Kidney (tissue), 14 donors: ENCODE data around the gene MPDZ. TPM values are rescaled to one million over a fixed set of nuclear protein-coding genes. Genes with fewer than 3 reads are reported as not detected.

Source experiments
- DNase-seq, 5 donors: peaks; one replicate each; pipeline ENCODE4 v3.0.0-alpha.2; 2013 to 2020
- FAIRE-seq: peaks from 2 replicates; lab custom pipeline; 2012; peaks lifted over from hg19 to GRCh38; lab: Jason Lieb, UNC
- H3K27ac ChIP-seq, 2 donors: one replicate each; pipeline ENCODE4 v1.7.0; 2013; ENCODE audit warnings: low read depth in 2 of 2, low read length in 2 of 2, inconsistent platforms in 1 of 2
- H3K27me3 ChIP-seq: one replicate; pipeline ENCODE4 v1.7.1; 2013; ENCODE audit warnings: low read length, inconsistent platforms; ENCODE audit not compliant: control insufficient read depth, insufficient read depth
- H3K36me3 ChIP-seq, 3 donors: one replicate each; pipeline versions ENCODE4 v1.7.0 to v1.7.1; 2013; ENCODE audit warnings: low read length in 3 of 3, control low read depth in 1 of 3, inconsistent platforms in 1 of 3; ENCODE audit not compliant: insufficient read depth in 3 of 3, control insufficient read depth in 2 of 3
- H3K4me1 ChIP-seq, 3 donors: one replicate each; pipeline versions ENCODE4 v1.7.0 to v1.7.1; 2013; ENCODE audit warnings: low read length in 3 of 3, inconsistent platforms in 1 of 3, low read depth in 1 of 3; ENCODE audit not compliant: control insufficient read depth in 2 of 3, insufficient read depth in 2 of 3
- H3K4me3 ChIP-seq, 3 donors: one replicate each; pipeline versions ENCODE4 v1.7.0 to v1.8.1; 2013; ENCODE audit warnings: low read length in 3 of 3, control low read depth in 1 of 3, inconsistent platforms in 1 of 3
- H3K9ac ChIP-seq, 3 donors: one replicate each; pipeline versions ENCODE4 v1.7.0 to v1.7.1; 2013; ENCODE audit warnings: low read length in 3 of 3, control low read depth in 1 of 3, inconsistent platforms in 1 of 3
- H3K9me3 ChIP-seq, 3 donors: one replicate each; pipeline versions ENCODE4 v1.7.0 to v1.7.1; 2013; ENCODE audit warnings: low read length in 3 of 3, control low read depth in 1 of 3, inconsistent platforms in 1 of 3; ENCODE audit not compliant: control insufficient read depth in 2 of 3, insufficient read depth in 1 of 3
- intact Hi-C: fragments of 100-400 bp; cut with DNase I; formaldehyde crosslinking; loops from one replicate; pipeline ENCODE4 v1.11.1; 2022
- polyA plus RNA-seq: library from polyadenylated mRNA; stranded (reverse); fragments of 350-450 nt; fragmentation: Illumina TruSeq; extraction: RNeasy Lipid Tissue Mini Kit (QIAGEN cat#74804); gene quantifications from one replicate; pipeline ENCODE4 v1.2.3, GENCODE V29; 2014; ENCODE audit warnings: low read depth, low replicate concordance; ENCODE audit not compliant: insufficient read depth
- total RNA-seq: library from RNA; stranded (reverse); fragmentation: NEBNext Ultra II Directional; extraction: Animal tissue kit (Norgen Biotek cat#: 25700); gene quantifications from one replicate; pipeline ENCODE4 v1.2.1, GENCODE V29; 2021
- TF ChIP-seq, protein P1 (sequence below): IDR thresholded peaks from 3 replicates; pipeline ENCODE4 v1.5.1; 2012; ENCODE audit warnings: mild to moderate bottlenecking, moderate library complexity, borderline replicate concordance; ENCODE audit not compliant: insufficient read depth; ENCODE audit errors: extremely low read depth
- donor health status: control.
- donor health status: control.
- donor health status: control.
- donor health status: control.
- donor health status: control.
- donor health status: DM: yes; HTN: yes; CAD: no.
- donor health status: Normal renal cell carcinoma (clear cell type).

MPDZ gene
- total and polyA plus RNA-seq, 2 donors from 2014 or later, result 18.5 to 25.1 TPM

DNA sequence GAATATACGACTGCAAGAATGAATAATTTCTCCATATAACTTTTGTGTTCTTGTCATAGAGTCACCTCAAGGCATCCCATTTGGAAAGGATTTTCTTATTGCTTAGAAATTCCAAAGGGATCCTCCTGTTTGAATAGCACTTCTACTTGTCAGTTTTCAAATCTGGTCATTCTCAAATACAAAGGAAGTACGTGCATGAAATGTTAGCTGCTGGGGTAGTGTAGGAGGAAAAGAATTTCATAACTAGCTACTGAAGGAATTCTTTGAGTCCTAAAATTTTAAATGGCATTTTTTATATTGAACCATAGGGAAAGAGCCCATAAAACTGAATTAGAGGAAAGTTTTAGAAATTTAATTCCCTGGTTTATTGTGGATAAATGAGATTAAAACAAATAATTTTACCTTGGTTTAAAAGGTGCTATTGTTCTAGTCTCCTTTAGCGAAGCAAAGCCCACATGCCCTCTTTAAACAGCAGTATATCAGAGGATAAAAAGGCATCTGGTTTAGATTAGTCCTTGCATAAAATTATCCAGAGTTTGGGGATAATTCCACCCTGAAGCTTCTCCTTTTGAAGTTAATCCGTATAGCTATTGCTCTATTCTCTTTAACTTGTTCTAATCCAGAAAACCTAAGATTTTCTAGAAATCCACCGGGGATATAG, 2.0 kb upstream of the MPDZ start:
- no peaks in the 10 kb centered on the region for H3K36me3 ChIP-seq
- H3K4me1 ChIP-seq, result no peaks in the 10 kb centered on the region
- H3K9me3 ChIP-seq, result no peaks in the 10 kb centered on the region
- H3K27ac ChIP-seq, result no peak overlapping the region
- no peak overlapping the region for H3K4me3 ChIP-seq
- DNase-seq (no peak), FAIRE-seq (no peak)
- TF ChIP-seq, protein P1, sequence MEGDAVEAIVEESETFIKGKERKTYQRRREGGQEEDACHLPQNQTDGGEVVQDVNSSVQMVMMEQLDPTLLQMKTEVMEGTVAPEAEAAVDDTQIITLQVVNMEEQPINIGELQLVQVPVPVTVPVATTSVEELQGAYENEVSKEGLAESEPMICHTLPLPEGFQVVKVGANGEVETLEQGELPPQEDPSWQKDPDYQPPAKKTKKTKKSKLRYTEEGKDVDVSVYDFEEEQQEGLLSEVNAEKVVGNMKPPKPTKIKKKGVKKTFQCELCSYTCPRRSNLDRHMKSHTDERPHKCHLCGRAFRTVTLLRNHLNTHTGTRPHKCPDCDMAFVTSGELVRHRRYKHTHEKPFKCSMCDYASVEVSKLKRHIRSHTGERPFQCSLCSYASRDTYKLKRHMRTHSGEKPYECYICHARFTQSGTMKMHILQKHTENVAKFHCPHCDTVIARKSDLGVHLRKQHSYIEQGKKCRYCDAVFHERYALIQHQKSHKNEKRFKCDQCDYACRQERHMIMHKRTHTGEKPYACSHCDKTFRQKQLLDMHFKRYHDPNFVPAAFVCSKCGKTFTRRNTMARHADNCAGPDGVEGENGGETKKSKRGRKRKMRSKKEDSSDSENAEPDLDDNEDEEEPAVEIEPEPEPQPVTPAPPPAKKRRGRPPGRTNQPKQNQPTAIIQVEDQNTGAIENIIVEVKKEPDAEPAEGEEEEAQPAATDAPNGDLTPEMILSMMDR, result no peak
- intact Hi-C loops, result no loop called here
- H3K9ac ChIP-seq, result no peak overlapping the region
- H3K27me3 ChIP-seq, result no peaks in the 10 kb centered on the region

DNA sequence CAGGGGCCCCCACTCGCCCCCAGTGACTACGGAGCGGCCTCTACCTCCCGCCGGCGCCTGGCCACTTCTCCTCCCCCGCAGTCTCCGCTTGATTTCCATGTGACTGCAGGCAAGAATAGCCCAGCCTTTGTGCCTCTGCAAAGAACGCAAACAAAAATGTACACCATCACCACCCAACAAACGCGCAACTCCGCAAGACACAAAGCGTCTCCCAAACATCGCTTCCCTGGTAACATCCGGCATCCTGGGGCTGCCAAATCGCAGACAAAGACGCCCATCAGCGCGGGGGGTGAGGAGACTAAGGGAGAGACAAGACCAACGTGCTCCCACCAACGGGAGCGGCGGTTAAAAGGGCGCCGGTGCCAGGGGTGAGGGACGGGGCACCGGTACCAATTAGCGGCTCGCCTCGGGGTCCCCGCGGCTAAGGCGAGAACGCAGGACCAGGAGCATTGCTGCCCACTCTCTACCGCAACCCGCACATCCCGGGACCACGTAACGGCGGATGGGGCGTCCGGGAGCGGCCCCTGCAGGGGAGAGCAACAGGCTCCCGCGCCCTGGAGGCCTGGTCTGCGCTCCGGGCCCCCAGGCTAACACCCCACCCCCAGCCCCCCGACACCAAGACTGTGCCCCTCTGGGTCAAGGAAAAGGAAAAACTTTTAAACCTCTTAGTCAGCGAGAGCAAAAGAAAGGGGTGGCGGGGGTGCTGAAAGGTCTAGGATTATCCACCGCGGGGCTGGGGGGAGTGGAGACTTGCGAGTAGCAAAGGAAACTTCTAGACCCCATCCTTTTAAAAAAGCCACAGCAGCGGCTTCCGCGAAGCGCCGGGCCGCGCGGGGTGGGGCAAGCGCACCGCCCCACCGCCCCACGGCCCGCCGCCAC, 885 bp downstream of the MPDZ start:
- Histone ChIP-seq H3K4me3 (peak overlapping the region; percentile 71 to 83 (median 79)), H3K27ac (peak overlapping the region; percentile 63 to 86), H3K27me3 (no peaks in the 10 kb centered on the region), H3K36me3 (no peaks in the 10 kb centered on the region), H3K9ac (peak overlapping the region; percentile 30 to 79 (median 69)), H3K4me1 (no peaks in the 10 kb centered on the region), H3K9me3 (no peaks in the 10 kb centered on the region)
- FAIRE-seq (no peak), DNase-seq (peak; percentile 74 to 87 (median 84))
- TF ChIP-seq, protein P1, result no peak
- intact Hi-C loops, result no loop called here

DNA sequence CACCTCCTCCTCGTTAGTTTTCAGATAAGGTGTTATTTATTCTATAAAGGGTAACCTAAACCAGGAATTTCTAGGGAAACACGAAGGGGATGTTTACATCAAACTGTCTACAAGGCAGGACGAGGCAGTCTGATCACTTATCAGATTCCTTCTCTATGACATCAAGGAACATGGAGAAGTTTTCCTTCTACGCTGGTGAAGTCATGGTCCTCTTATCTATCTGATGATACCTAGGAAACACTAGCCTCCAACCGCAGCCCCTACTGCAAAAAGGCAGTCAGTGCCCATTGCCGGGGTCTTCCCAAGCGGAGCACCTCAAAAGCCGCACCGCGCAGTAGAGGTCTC, 1.5 kb downstream of the MPDZ start:
- Histone ChIP-seq H3K27ac (peak overlapping the region; percentile 63 to 86), H3K36me3 (no peaks in the 10 kb centered on the region), H3K9me3 (no peaks in the 10 kb centered on the region), H3K27me3 (no peaks in the 10 kb centered on the region), H3K9ac (peak overlapping the region in 1 of 3 donors; percentile 79), H3K4me1 (no peaks in the 10 kb centered on the region), H3K4me3 (peak overlapping the region; percentile 71 to 83 (median 79))
- no peak for DNase-seq
- FAIRE-seq, result no peak
- intact Hi-C loops, result no loop called here
- TF ChIP-seq, protein P1, result no peak
